Peyer's patch (tissue), 4 donors: ENCODE measurements around the gene ZMYND12. TPM values are rescaled to one million over a fixed set of nuclear protein-coding genes. Genes with fewer than 3 reads are reported as not detected.

Experiments used
- DNase-seq, 3 donors: peaks; one replicate each; pipeline ENCODE4 v3.0.0-alpha.2; 2017 to 2019
- H3K27ac ChIP-seq, 4 donors: fragments of 200-600 bp; sonication (generic); one replicate each; pipeline ENCODE4 v1.5.1; 2016 to 2019
- H3K27me3 ChIP-seq, 2 donors: fragments of 200-600 bp; sonication (generic); one replicate each; pipeline ENCODE4 v1.5.1; 2019
- H3K36me3 ChIP-seq, 3 donors: fragments of 200-600 bp; sonication (generic); one replicate each; pipeline ENCODE4 v1.5.1; 2016 to 2019
- H3K4me1 ChIP-seq, 4 donors: fragments of 200-600 bp; sonication (generic); one replicate each; pipeline ENCODE4 v1.5.1; 2016 to 2019
- H3K4me3 ChIP-seq, 4 donors: fragments of 200-600 bp; sonication (generic); 1 replicate in 3 of 4; 2 replicates in 1 of 4; pipeline ENCODE4 v1.5.1; 2016 to 2019; ENCODE audit warnings: mild to moderate bottlenecking in 1 of 4
- H3K9me3 ChIP-seq, 4 donors: fragments of 200-600 bp; sonication (generic); one replicate each; pipeline ENCODE4 v1.5.1; 2016 to 2019; ENCODE audit warnings: mild to moderate bottlenecking in 1 of 4
- POLR2A ChIP-seq, 2 donors: fragments of 450-650 bp; IDR thresholded peaks; one replicate each; pipeline ENCODE4 v1.5.1; 2017; ENCODE audit warnings: antibody characterized with exemption in 2 of 2, mild to moderate bottlenecking in 2 of 2, moderate library complexity in 2 of 2
- total RNA-seq, 4 donors: library from RNA; depleted of rRNA; stranded (reverse); fragments of >200 nt; gene quantifications; one replicate each; pipeline ENCODE4 v1.1.0, GENCODE V29; 2016
- TF ChIP-seq, protein P1 (sequence below), 6 experiments: fragments of 450-650 bp in 4 of 6; fragments of 200-600 bp in 2 of 6; sonication (generic) in 1 of 6; IDR thresholded peaks; one replicate each; pipeline ENCODE4 v1.5.1; 2017 to 2019; ENCODE audit warnings: antibody characterized with exemption in 6 of 6, mild to moderate bottlenecking in 3 of 6, moderate library complexity in 1 of 6

ZMYND12 gene
- total RNA-seq, 4 donors from 2014 or later, result 0.54 to 3.0 (median 1.9) TPM; not detected in 1

GRCh38 chr1:42420911-42421585, 34.8 kb downstream of the ZMYND12 start:
- DNase-seq, result no peak
- H3K27ac ChIP-seq, result peak overlapping the region in 1 of 4 donors; percentile 63
- no peaks in the 10 kb centered on the region for H3K9me3 ChIP-seq
- H3K36me3 ChIP-seq, result no peaks in the 10 kb centered on the region
- TF ChIP-seq, protein P1, sequence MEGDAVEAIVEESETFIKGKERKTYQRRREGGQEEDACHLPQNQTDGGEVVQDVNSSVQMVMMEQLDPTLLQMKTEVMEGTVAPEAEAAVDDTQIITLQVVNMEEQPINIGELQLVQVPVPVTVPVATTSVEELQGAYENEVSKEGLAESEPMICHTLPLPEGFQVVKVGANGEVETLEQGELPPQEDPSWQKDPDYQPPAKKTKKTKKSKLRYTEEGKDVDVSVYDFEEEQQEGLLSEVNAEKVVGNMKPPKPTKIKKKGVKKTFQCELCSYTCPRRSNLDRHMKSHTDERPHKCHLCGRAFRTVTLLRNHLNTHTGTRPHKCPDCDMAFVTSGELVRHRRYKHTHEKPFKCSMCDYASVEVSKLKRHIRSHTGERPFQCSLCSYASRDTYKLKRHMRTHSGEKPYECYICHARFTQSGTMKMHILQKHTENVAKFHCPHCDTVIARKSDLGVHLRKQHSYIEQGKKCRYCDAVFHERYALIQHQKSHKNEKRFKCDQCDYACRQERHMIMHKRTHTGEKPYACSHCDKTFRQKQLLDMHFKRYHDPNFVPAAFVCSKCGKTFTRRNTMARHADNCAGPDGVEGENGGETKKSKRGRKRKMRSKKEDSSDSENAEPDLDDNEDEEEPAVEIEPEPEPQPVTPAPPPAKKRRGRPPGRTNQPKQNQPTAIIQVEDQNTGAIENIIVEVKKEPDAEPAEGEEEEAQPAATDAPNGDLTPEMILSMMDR (IDR thresholded peaks at IDR 0.05), result no peak
- TF ChIP-seq POLR2A (IDR thresholded peaks at IDR 0.05), result no peak
- no peak overlapping the region for H3K4me3 ChIP-seq
- H3K27me3 ChIP-seq, result no peaks in the 10 kb centered on the region
- peaks cover 0 to 11% (median 0%) of the 10 kb centered on the region in 4 donors for H3K4me1 ChIP-seq

DNA sequence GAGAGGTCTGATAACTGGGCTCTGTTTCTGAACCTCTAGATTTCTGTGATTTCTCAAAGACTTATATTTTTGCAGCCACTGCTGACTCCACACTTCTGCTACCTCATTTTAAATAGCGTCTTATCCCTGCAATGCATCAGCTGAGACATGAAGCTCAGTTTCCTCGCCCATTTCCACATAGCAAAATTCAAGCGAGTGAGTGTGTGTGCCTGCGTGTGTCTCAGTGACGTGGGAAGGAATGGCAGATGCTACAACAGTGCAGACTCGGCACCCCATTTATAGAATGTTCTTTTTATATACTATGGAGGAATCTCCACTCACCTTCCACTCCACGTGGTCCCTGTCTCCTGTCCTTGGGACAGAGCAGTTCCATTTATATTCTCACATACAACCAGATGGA, 35.7 kb downstream of the ZMYND12 start:
- H3K27ac ChIP-seq, result peak overlapping the region in 1 of 4 donors; percentile 63
- no peaks in the 10 kb centered on the region for H3K9me3 ChIP-seq
- no peak for DNase-seq
- no peak overlapping the region for H3K4me3 ChIP-seq
- H3K27me3 ChIP-seq, result no peaks in the 10 kb centered on the region
- H3K36me3 ChIP-seq, result no peaks in the 10 kb centered on the region
- H3K4me1 ChIP-seq, result peaks cover 0 to 11% (median 0%) of the 10 kb centered on the region in 4 donors
- TF ChIP-seq, protein P1 (IDR thresholded peaks at IDR 0.05), result no peak
- TF ChIP-seq POLR2A (IDR thresholded peaks at IDR 0.05), result no peak

DNA sequence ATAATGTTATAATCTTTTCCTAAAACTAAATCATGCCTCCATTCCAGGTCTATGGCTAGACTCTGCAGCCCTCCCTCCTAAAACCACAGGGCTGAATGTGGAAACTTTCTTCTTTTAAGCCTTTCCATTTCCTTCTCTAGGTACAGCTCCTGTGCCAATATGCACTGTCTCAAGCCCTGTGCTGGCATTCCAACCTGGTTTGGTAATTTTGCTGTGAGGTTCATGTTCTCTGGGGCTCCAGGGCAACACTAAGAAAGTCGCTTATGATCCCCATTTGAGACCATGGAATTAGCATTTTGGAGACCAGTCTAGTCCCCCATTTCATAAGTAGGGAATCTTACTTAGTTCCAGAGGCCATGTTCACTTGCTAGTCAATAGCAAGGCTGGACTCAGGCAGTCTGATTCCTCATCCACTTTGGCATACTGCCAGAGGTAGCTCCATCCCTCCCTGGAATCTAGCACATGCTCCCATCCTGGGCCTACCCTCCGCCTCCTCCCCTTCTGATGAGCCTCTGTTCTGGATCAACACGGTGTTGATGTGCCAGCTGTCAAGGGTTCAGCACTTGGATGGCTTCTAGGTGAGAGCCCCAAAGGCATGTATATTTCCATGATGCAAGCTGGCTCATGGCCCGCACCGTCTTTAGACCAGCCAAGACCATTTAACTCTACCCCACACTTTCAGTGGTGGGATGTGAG, 36.5 kb downstream of the ZMYND12 start:
- no peak for DNase-seq
- Histone ChIP-seq H3K9me3 (no peaks in the 10 kb centered on the region), H3K4me1 (peaks cover 0 to 11% (median 0%) of the 10 kb centered on the region in 4 donors), H3K27ac (peak overlapping the region in 1 of 4 donors; percentile 33), H3K27me3 (no peaks in the 10 kb centered on the region), H3K36me3 (no peaks in the 10 kb centered on the region), H3K4me3 (no peak overlapping the region)
- TF ChIP-seq, protein P1 (IDR thresholded peaks at IDR 0.05), result no peak

DNA sequence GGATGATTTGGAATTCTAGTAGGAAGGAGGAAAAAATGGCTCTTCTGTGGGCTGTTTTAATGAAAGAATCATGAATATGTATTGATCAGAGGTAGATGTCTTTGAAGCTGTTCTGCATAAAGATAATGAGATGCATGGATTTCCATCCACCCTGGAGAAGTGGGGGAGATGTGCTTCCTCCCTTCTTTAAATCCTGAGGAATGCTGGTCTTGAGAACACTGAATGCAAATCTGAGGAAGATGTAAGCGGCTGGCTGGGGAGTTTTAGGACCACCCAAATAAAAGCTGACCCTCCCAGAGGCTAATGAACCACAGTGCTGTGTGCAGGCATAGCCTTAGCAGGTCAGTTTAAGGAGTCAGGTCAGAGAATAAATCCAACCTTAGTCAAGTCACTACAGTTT, 37.3 kb downstream of the ZMYND12 start:
- H3K36me3 ChIP-seq, result no peaks in the 10 kb centered on the region
- no peaks in the 10 kb centered on the region for H3K27me3 ChIP-seq
- peaks cover 0 to 11% (median 0%) of the 10 kb centered on the region in 4 donors for H3K4me1 ChIP-seq
- no peaks in the 10 kb centered on the region for H3K9me3 ChIP-seq
- no peak for TF ChIP-seq POLR2A (IDR thresholded peaks at IDR 0.05)
- TF ChIP-seq, protein P1 (IDR thresholded peaks at IDR 0.05), result no peak
- H3K27ac ChIP-seq, result no peak overlapping the region
- H3K4me3 ChIP-seq, result no peak overlapping the region
- DNase-seq, result no peak

DNA sequence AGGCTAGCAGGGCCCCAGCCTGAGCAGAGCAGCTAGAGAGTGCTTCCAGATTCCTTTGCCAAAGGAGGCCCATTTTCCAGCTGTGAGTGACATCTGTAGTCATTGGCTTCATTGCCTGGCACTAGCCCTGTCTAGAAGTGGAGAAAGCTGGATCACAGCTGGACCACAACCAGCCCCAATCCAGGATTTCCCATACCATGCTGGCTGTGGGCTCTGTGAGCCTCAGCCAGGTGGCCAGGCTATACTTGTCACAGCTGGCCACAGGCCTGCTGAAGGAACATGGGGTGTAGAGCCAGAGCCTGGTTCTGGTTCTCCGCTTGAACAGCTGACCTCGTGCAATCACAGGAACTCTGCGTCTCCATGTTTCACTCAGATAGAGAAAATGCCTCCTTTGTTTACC, 38.7 kb downstream of the ZMYND12 start:
- Histone ChIP-seq H3K4me1 (peaks cover 0 to 11% (median 0%) of the 10 kb centered on the region in 4 donors), H3K9me3 (no peaks in the 10 kb centered on the region), H3K27ac (no peak overlapping the region), H3K36me3 (no peaks in the 10 kb centered on the region), H3K27me3 (no peaks in the 10 kb centered on the region), H3K4me3 (no peak overlapping the region)
- DNase-seq, result no peak
- no peak for TF ChIP-seq POLR2A (IDR thresholded peaks at IDR 0.05)
- TF ChIP-seq, protein P1 (IDR thresholded peaks at IDR 0.05), result no peak
